ENCODE measurements around the gene VCAN.
A peak's percentile ranks its signal among the peaks of the same experiment; 100 is the strongest.
"Not testable (repeated sequence)": the region's sequence is repeated elsewhere in the genome, so short reads cannot be mapped to it uniquely, and the experiment has no call there.

Gene VCAN

DNA sequence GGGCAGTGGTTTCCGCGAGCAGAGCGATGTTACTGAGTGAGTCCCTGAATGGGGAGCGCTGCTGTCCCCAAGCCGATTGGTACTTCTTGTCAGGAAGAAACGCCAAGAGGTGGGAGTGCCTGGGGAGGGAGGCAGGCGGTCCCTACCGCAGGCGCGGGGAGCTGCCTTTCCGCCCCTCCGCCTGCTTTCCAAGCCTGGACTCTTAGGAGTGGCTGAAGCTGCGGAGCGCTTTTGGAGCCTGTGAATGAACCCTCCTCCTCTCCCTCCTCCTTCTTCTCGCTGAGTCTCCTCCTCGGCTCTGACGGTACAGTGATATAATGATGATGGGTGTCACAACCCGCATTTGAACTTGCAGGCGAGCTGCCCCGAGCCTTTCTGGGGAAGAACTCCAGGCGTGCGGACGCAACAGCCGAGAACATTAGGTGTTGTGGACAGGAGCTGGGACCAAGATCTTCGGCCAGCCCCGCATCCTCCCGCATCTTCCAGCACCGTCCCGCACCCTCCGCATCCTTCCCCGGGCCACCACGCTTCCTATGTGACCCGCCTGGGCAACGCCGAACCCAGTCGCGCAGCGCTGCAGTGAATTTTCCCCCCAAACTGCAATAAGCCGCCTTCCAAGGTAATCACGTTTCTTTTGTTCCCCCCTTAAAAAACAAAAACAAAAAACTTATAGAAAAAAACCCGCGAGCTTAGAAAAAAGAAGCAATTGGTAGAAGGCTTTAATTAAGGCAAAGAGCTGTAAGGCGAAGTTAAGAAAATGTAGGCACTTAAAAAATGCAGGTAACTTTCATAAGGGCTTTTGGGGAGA lies at the start of gene VCAN:
Gene VCAN (plus strand): TSS at position 340 of the 808 bp plus-strand sequence. CDS start 11,775 bp downstream, outside the sequence.
- no peak for DNase-seq

- no peak for DNase-seq
Observed at GRCh38 chr5:83422284-83422683, 49.3 kb upstream of the VCAN start.

- no peak for DNase-seq
Observed at GRCh38 chr5:83426855-83427254, 44.7 kb upstream of the VCAN start.

GRCh38 chr5:83428126-83428525 lies 43.4 kb upstream of the VCAN start:
- DNase-seq = no peak

GRCh38 chr5:83428890-83429289 lies 42.7 kb upstream of the VCAN start:
- DNase-seq = no peak

GRCh38 chr5:83430130-83431010 lies 41.2 kb upstream of the VCAN start:
- peak; percentile 24 for DNase-seq

GRCh38 chr5:83433891-83434290 lies 37.7 kb upstream of the VCAN start:
- no peak for DNase-seq

GRCh38 chr5:83434946-83435345 lies 36.6 kb upstream of the VCAN start:
- no peak for DNase-seq

GRCh38 chr5:83436276-83436675 lies 35.3 kb upstream of the VCAN start:
- no peak for DNase-seq

DNA sequence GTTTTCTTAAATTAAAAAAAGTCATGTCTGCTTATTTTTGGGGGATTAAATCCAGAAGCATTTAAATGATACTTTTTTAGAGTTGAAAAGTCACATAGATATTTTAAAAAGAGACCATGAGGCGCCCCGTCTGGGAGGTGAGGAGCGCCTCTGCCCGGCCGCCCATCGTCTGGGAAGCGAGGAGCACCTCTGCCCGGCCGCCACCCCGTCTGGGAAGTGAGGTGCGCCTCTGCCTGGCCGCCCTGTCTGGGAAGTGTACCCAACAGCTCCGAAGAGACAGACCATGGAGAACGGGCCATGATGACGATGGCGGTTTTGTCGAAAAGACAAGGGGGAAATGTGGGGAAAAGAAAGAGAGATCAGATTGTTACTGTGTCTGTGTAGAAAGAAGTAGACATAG lies 33.8 kb upstream of the VCAN start:
- not testable (repeated sequence) for DNase-seq

- DNase-seq = no peak
Observed at GRCh38 chr5:83440826-83441225, 30.7 kb upstream of the VCAN start.

- no peak for DNase-seq
Observed at GRCh38 chr5:83441747-83442146, 29.8 kb upstream of the VCAN start.

DNA sequence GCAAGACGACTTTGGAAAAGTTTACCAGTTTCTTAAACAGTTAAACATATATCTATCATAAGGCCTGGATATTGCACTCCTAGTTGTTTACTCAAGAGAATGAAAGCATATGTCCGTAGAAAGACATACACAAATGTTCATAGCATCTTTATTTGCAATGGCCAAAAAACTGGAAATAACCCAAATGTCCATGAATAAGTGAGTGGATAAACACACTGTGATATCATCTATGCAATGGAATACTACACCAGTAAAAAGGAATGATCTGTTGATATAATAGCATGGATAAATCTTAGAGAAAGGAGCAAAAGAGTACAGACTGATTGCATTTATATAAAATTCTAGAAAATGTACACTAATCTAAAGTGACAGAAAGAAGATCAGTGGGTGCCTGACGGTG lies 28.0 kb upstream of the VCAN start:
- no peak for DNase-seq

DNA sequence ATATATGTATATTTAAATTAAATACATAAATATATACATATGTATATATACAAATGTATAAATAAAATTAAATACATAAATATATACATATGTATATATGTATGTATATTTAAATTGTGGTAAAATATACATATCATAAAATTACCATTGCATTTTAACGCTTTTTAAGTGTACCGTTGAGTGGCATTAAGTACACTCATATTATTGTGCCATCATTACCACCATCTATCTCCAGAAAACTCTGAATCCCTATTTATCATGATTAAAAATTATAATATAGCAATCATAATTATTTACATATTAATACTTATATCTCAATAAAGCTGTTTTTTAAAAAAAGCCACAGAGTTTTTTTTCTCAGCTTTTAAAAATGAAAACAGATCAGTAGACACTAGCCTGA lies 27.1 kb upstream of the VCAN start:
- no peak for DNase-seq

DNA sequence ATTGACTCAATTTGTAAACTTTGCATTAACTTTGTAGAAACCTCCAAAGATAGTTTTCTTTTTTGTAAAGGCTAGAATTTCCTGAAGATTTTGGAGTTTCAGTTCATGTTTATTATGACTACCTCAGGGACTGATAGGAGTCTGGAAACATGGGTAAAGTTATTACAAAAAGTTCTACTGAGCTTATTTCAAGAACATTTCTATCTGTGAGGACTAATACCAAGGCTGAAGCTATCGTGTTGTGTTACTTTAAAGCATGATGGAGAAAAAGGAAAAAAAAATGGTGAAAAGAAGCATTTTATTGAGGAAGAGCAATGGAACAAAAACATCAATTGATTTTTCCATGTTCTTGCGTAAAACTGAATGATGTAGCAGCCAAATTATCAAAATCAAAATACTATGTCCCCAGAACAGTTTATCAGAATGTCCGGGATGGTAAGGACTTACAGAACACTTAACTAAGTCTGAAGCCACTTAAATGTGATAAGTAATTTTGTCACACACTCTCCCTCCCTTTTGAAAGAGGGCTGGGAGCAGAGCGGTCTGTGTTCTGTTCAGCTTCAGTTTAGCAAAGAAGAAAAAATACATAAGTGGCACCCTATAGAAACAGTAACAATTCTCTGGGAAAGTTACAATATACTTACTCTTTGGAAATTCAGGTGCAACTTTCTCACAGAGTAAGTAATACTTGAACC lies 25.1 kb upstream of the VCAN start:
- DNase-seq = no peak

GRCh38 chr5:83447533-83447932 lies 24.0 kb upstream of the VCAN start:
- DNase-seq = no peak

GRCh38 chr5:83450183-83450966 lies 21.2 kb upstream of the VCAN start:
- no peak for DNase-seq

GRCh38 chr5:83450967-83451248 lies 20.6 kb upstream of the VCAN start:
- DNase-seq = no peak

GRCh38 chr5:83451955-83452354 lies 19.6 kb upstream of the VCAN start:
- DNase-seq = no peak

GRCh38 chr5:83453937-83454336 lies 17.6 kb upstream of the VCAN start:
- no peak for DNase-seq

DNA sequence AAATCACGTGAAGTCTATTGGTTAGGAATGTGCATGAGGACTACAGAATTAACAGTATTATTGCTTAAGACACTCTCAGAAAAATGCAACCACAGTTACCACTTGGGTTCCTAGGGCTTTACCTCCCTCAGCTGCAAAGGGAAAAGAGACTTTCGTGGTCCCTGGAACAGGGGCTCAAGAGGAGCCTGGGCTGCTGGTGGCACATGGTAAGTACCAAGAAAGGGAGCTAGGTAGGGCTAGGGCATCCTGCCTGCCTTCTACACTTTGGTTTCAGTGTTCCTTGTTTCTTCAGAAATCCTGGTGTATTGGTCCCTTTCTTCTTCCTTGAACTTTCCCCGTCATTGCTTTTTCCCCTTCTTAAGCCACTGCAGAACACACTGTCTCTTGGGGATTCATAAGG lies 7.3 kb upstream of the VCAN start:
- DNase-seq = no peak

DNA sequence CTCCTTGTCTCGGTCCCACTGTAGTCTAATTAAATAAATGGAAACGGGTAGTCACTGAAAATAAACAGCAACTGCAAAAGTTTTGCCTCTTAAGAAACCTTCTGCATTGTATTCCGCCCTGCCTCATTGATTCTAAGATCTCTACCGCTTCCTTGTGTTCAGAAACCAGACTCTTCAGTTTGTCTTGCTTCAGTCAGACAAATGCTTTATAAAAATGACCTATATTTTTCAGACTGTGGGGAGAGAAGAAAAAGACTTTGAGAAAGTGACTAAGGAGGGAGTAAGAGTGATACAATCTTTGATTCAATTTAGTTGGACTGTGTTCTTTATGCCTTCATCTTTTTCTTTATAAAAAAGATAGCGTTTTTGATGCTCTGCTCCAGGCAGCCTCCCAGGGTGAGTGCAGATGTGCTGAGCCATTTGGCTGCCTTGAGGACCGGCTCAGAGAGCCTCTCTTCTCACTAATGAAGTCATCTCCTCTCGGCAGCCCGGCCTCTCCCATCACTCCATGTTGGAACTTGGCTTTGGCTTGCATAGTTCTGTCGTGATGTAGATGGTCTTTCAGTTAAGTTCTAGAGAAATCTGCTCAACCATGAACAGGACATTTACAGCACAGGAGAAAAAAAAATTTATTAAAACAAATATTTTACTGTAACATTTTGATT lies 4.0 kb upstream of the VCAN start:
- no peak for DNase-seq

All from stimulated activated naive CD4-positive, alpha-beta T cell treated with Interleukin-2 at 50 U/mL for 16 hours (primary cell).